Activated CD4-positive, alpha-beta T cell treated with anti-CD3 and anti-CD28 coated beads, Interleukin-2, amount 10 ng/mL, durations not matched to agents 7 days and 5 days (primary cell): ENCODE results near the gene NIT1. TPM values are rescaled to one million over a fixed set of nuclear protein-coding genes. Genes with fewer than 3 reads are reported as not detected.
A peak's percentile ranks its signal among the peaks of the same experiment; 100 is the strongest.

Source experiments
- CTCF ChIA-PET: fragments of 350-600 bp; sonication (Branson Sonifier 250); formaldehyde crosslinking; loops from one replicate; lab custom pipeline; 2021; ENCODE audit warnings: antibody characterized with exemption; lab: Charles Lee
- POLR2A ChIA-PET: fragments of 350-600 bp; sonication (Branson Sonifier 250); formaldehyde crosslinking; loops from one replicate; lab custom pipeline; 2021; ENCODE audit warnings: antibody characterized with exemption; lab: Charles Lee
- DNase-seq: peaks from one replicate; pipeline ENCODE4 v3.0.0-alpha.2; 2020
- H3K27ac Mint-ChIP-seq: one replicate; pipeline ENCODE4 v1.8.0; 2021; ENCODE audit warnings: mild to moderate bottlenecking, moderate library complexity, mixed read lengths
- H3K27me3 Mint-ChIP-seq: one replicate; pipeline ENCODE4 v1.8.0; 2021; ENCODE audit warnings: mixed read lengths
- H3K36me3 Mint-ChIP-seq: one replicate; pipeline ENCODE4 v1.8.0; 2021; ENCODE audit warnings: low read depth, mixed read lengths
- H3K4me1 Mint-ChIP-seq: one replicate; pipeline ENCODE4 v1.8.0; 2021; ENCODE audit warnings: mixed read lengths
- H3K4me3 Mint-ChIP-seq: one replicate; pipeline ENCODE4 v1.8.0; 2021; ENCODE audit warnings: mild to moderate bottlenecking, moderate library complexity, mixed read lengths
- H3K9me3 Mint-ChIP-seq: one replicate; pipeline ENCODE4 v1.8.0; 2021; ENCODE audit warnings: mixed read lengths
- total RNA-seq, 2 experiments: library from RNA; stranded (reverse); gene quantifications; one replicate each; pipeline ENCODE4 v1.2.3, GENCODE V29; 2021

The NIT1 gene
- total RNA-seq, 2 experiments from 2014 or later = 37.7 to 39.0 TPM

DNA sequence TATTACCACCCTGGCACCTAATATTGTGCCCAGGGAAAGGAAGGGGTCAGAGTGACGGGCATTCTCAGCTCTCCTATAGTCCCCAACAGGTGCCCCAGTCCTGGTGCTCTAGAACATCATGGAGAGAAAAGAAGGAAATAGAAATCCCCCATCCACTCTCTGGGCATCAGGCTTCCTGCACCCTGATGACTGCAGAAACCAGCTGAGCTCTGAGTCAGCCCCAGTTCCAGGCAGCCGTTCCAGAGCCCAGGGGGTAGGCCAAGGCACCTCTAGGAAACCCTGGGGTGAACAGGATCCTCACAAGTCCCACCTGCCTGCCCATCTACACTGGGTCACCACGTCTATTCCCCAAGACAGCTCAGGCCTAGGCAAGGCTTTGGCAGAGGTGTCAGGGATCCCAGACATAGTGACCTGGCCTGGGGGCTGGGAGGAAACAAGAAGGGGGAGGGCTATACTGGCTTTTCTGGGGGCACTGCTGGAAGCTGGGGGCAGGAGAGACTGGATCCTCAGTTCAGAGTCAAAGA, 29.3 kb upstream of the NIT1 start:
- Mint-ChIP-seq H3K36me3 (no peaks in the 10 kb centered on the region), H3K4me3 (no peak overlapping the region), H3K9me3 (no peaks in the 10 kb centered on the region), H3K27ac (no peak overlapping the region), H3K27me3 (no peaks in the 10 kb centered on the region), H3K4me1 (peaks cover 30% of the 10 kb centered on the region)
- CTCF ChIA-PET = interaction anchor here (2.5 to 9.5 kb wide), 3 partner anchors 9 to 15 kb away, joined by 6 to 88 read pairs (median 58); partner anchors contain the start of genes ARHGAP30 and KLHDC9
- POLR2A ChIA-PET = no interaction called here
- no peak for DNase-seq

DNA sequence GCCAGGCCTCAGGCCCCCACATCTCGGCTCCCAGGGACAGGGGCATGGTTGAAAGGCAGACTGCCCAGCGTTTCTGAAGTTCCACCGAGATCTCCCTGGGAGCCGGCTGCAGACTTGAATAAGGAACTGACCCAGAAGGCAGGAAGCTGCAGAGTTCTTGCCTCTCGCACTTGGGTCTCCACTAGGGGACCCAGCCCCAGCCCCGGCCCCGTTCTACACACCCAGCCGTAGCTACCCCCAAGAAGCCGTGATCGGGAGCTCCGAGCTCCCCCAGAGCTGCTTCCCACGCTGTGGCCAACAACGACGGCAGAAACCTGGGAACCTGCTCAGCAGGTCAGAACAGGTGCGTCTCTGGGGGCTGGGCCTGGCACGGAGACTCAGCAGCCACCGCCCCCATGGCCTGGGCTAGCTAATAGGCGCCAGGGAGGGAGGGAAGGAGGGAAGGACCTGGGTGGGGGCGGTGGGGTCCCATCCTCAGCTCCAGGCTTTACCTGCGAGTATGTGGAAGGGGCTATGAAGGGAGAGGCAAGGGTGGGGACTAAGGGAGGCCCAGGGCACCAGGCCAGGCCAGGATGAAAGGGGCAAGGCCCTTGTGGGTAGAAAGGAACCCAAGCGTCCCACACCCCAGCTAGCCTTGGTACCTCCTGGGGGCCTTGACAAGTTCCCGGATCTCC, 28.5 kb upstream of the NIT1 start, which contains the start of gene NECTIN4:
Gene NECTIN4, minus strand, starts transcription at position 308 of the 674 bp plus-strand sequence. Its CDS starts 262 bp downstream, at position 46.
- H3K4me3 Mint-ChIP-seq = no peak within 1 kb of the TSS
- H3K27me3 Mint-ChIP-seq = no peaks in the 10 kb centered on the region
- ChIA-PET POLR2A (no interaction called here), CTCF (interaction anchor here (0.9 to 9.5 kb wide), 5 partner anchors 8 to 408 kb away, joined by 3 to 88 read pairs (median 6); partner anchors contain the start of genes ARHGAP30, KLHDC9 and TOMM40L)
- no peaks in the 10 kb centered on the region for H3K36me3 Mint-ChIP-seq
- no peaks in the 10 kb centered on the region for H3K9me3 Mint-ChIP-seq
- peak within 1 kb of the TSS; percentile 55 for H3K27ac Mint-ChIP-seq
- H3K4me1 Mint-ChIP-seq = peaks cover 32% of the 10 kb centered on the region
- DNase-seq = no peak

DNA sequence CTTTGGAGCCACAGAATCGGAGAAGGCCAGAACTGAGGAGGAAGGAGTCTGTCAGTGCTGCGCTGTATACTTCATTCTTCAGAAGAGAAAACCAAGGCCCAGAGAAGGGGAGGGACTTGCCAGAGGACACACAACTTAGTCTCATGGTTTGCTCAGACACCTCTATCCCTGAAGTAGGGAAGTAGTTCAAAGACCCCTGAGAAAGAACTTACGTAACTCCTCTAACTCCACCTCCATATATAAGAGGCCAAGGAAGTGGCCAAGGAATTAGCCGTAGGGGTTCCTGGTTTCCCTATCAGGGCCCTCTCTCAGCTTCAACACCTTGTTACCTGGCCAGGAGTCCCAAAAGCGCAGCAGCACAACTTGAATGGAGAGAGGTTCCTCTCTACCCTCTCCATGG, 28.0 kb upstream of the NIT1 start:
- ChIA-PET POLR2A (no interaction called here), CTCF (interaction anchor here (0.9 to 7.0 kb wide), 5 partner anchors 8 to 409 kb away, joined by 3 to 58 read pairs (median 5); partner anchors contain the start of genes KLHDC9 and TOMM40L)
- no peak for DNase-seq
- Mint-ChIP-seq H3K9me3 (no peaks in the 10 kb centered on the region), H3K4me1 (peaks cover 32% of the 10 kb centered on the region), H3K4me3 (no peak overlapping the region), H3K36me3 (no peaks in the 10 kb centered on the region), H3K27ac (peak overlapping the region; percentile 55), H3K27me3 (no peaks in the 10 kb centered on the region)

DNA sequence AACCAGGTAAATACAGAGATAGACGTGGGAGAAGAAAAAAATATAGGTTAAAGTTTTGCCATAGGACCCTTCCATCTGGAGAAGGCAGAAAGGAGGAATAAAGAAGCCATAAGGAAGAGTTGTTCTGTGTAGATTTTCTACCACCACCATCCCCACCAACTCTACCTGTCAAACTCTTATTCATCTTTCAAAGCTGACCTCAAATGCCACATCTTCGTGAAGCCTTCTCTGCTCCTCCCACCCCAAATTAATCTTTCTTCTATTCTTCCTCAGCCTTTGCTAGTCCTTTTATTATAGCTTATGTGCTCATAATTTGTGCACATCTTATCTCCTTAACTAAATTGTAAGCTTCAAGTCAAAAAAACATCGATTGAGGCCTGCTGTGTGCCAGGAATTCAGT, 27.3 kb upstream of the NIT1 start:
- no peak for DNase-seq
- POLR2A ChIA-PET = no interaction called here
- H3K27ac Mint-ChIP-seq = peak overlapping the region; percentile 9

DNA sequence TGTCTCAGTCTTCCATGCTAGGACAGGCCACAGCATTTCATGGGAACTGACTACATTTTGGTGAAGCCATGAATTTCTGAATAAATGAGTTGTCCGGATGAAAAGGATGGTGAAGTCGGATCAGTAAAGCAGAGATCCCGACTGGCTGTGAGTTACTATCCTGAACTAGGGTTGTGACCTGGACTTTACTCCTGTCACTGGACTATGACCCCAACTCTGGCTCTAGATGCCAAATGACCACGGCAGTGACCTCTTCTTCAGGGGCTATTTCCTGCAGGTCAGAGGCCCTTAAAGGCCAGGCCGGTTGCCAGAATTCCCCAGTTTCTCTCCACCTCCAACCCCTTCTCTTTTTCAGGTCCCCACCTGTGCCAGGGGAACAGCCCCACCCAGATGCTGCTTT, 26.8 kb upstream of the NIT1 start:
- no peak overlapping the region for H3K4me3 Mint-ChIP-seq
- ChIA-PET POLR2A (no interaction called here), CTCF (interaction anchor here (1.0 kb wide), 2 partner anchors 19 to 26 kb away, joined by 3 to 4 read pairs; no protein-coding TSS in a partner anchor)
- no peak overlapping the region for H3K27ac Mint-ChIP-seq
- no peaks in the 10 kb centered on the region for H3K36me3 Mint-ChIP-seq
- peaks cover 32% of the 10 kb centered on the region for H3K4me1 Mint-ChIP-seq
- H3K27me3 Mint-ChIP-seq = no peaks in the 10 kb centered on the region
- no peak for DNase-seq
- H3K9me3 Mint-ChIP-seq = no peaks in the 10 kb centered on the region

More for the DNA sequence above, 27.3 kb upstream of the NIT1 start:
- Mint-ChIP-seq H3K9me3 (no peaks in the 10 kb centered on the region), H3K27me3 (no peaks in the 10 kb centered on the region), H3K36me3 (no peaks in the 10 kb centered on the region), H3K4me3 (no peak overlapping the region), H3K4me1 (peaks cover 32% of the 10 kb centered on the region)
- CTCF ChIA-PET = interaction anchor here (0.6 to 2.5 kb wide), 3 partner anchors 12 to 806 kb away, joined by 4 to 6 read pairs (median 4); partner anchors contain the start of gene PEX19

DNA sequence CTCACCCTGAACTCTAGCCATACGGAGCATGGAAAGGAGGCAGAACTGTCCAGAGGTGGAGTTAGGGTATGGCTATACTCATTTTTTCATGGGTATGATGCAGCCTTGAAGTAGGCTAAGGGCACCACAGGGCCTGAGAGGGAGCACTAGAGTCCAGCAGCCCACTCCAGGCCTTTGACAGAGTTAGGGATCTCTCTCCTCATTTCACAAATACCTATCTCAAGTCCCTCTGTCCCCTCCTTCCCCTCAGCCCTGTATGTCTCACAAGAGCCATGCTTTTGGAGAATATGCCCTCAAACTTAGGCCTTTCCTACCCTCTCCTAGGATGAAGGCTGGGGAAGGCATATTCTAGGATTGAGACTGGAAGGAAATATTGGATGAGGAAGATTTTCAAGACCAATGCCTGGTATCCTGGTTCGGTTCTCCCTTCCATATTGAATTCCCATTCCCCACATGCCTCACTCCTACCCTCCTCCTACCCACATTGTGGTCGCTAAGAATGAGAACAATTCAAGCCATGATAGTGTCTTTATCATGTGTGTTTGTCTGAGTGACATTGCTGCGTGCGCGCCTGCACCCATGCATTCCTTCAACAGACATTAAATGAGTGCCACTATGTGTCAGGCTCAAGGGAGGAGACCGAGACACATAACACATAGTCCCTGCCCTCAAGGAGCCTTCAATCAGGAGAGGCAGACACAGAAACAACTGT, 26.0 kb upstream of the NIT1 start:
- Mint-ChIP-seq H3K27ac (no peak overlapping the region), H3K27me3 (no peaks in the 10 kb centered on the region), H3K9me3 (no peaks in the 10 kb centered on the region), H3K4me1 (peaks cover 33% of the 10 kb centered on the region), H3K36me3 (no peaks in the 10 kb centered on the region), H3K4me3 (no peak overlapping the region)
- ChIA-PET POLR2A (no interaction called here), CTCF (interaction anchor here (1.0 to 9.9 kb wide), 5 partner anchors 8 to 74 kb away, joined by 3 to 185 read pairs (median 4); partner anchors contain the start of genes ARHGAP30 and PPOX)
- DNase-seq = no peak

DNA sequence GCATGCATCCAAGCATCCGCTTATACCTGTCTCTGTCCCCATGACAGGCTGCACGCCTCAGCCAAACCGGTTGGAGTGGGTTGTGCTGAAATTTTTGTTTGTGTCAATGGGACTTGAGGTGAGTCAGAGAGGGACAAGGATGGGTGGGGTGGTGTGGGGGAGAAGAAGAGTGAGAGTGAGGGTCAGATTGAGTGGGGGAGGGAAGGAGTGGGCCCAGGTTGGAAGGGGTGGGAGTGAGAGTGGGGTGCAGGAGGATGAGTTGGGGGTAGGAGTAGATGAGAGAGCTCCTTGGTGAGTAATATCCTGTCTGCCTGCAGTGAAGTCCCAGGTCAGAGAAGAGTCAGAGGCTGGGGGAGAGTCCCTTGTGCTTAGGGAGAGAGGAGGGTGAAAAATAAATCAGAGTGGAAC, 25.3 kb upstream of the NIT1 start:
- POLR2A ChIA-PET = no interaction called here
- no peaks in the 10 kb centered on the region for H3K9me3 Mint-ChIP-seq
- H3K27ac Mint-ChIP-seq = peak overlapping the region; percentile 22

DNA sequence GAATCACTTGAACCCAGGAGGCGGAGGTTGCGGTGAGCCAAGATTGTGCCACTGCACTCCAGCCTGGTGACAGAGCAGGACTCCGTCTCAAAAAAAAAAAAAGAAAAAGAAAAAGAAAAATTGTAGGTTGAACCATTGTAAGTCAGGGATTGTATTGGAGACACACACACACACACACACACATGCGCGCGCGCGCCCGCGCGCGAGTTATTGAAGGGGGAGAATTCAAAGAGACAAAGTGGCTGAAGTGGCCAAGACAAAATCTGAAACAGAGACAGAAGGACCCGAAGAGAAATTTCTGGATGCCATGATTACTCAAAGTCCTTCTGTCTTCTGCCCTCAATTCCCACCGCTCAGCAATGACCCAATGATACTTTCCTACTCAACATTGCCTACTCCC, 23.4 kb upstream of the NIT1 start:
- H3K27ac Mint-ChIP-seq = no peak overlapping the region
- no peak overlapping the region for H3K4me3 Mint-ChIP-seq
- H3K4me1 Mint-ChIP-seq = peaks cover 52% of the 10 kb centered on the region
- DNase-seq = no peak
- H3K9me3 Mint-ChIP-seq = no peaks in the 10 kb centered on the region
- ChIA-PET POLR2A (no interaction called here), CTCF (interaction anchor here (1.0 to 9.9 kb wide), 4 partner anchors 9 to 22 kb away, joined by 3 to 185 read pairs (median 4); partner anchors contain the start of gene ARHGAP30)
- H3K36me3 Mint-ChIP-seq = peaks cover 5% of the 10 kb centered on the region
- H3K27me3 Mint-ChIP-seq = no peaks in the 10 kb centered on the region

More for the DNA sequence above, 25.3 kb upstream of the NIT1 start:
- Mint-ChIP-seq H3K4me1 (peaks cover 40% of the 10 kb centered on the region), H3K27me3 (no peaks in the 10 kb centered on the region), H3K4me3 (no peak overlapping the region), H3K36me3 (no peaks in the 10 kb centered on the region)
- CTCF ChIA-PET = interaction anchor here (0.5 to 9.9 kb wide), 9 partner anchors 8 to 258 kb away, joined by 3 to 185 read pairs (median 4); partner anchors contain the start of genes ARHGAP30, PPOX and USF1
- no peak for DNase-seq

DNA sequence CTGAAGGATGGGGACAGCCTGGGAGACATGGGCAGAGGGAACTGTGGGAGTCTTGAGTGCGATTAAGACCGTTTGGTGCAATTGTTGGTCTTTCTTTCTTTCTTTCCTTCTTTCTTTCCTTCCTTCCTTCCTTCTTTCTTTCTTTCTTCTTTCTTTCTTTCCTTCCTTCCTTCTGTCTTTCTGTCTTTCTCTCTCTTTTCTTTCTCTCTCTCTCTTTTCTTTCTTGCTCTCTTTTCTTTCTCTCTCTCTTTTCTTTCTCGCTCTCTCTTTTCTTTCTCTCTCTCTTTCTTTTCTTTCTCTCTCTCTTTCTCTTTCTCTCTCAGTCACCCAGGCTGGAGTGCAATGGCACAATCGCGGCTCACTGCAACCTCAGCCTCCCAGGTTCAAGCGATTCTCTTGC, 22.7 kb upstream of the NIT1 start:
- Mint-ChIP-seq H3K36me3 (peaks cover 10% of the 10 kb centered on the region), H3K27ac (peak overlapping the region; percentile 66), H3K9me3 (no peaks in the 10 kb centered on the region), H3K4me3 (no peak overlapping the region), H3K4me1 (peaks cover 52% of the 10 kb centered on the region), H3K27me3 (no peaks in the 10 kb centered on the region)
- POLR2A ChIA-PET = no interaction called here
- no peak for DNase-seq
- CTCF ChIA-PET = interaction anchor here (1.0 to 9.9 kb wide), 5 partner anchors 9 to 27 kb away, joined by 3 to 185 read pairs (median 4); partner anchors contain the start of genes ARHGAP30 and NECTIN4

DNA sequence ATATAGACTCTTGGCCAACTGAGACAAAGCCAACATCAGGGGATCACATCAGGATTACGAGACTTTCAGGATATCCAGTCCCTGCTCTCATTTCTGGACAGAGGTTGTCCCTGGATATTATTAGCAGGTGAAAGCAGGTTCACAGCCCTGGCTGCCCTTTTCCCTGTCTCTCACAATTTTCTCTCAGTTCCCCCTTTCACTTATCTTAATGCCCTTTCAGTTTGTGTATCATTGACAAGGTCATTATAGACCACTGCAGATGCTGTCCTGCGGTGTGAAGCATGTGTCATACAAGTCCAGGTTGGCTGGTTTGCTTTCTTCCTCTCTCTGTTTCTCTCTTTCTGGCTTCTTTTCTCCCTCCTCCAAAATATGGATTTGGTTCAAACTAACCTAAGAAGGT, 21.9 kb upstream of the NIT1 start:
- no peak overlapping the region for H3K4me3 Mint-ChIP-seq
- DNase-seq = no peak
- no peak overlapping the region for H3K27ac Mint-ChIP-seq
- peaks cover 44% of the 10 kb centered on the region for H3K4me1 Mint-ChIP-seq
- H3K27me3 Mint-ChIP-seq = no peaks in the 10 kb centered on the region
- H3K36me3 Mint-ChIP-seq = peaks cover 14% of the 10 kb centered on the region
- H3K9me3 Mint-ChIP-seq = no peaks in the 10 kb centered on the region
- ChIA-PET CTCF (interaction anchor here (1.1 to 9.9 kb wide), 7 partner anchors 10 to 98 kb away, joined by 3 to 185 read pairs (median 20); partner anchors contain the start of genes ARHGAP30, NECTIN4, TSTD1 and USF1), POLR2A (interaction anchor here (1.0 to 1.1 kb wide), 2 partner anchors 26 to 51 kb away, joined by 3 read pairs; partner anchors contain the start of genes ARHGAP30 and USF1)

DNA sequence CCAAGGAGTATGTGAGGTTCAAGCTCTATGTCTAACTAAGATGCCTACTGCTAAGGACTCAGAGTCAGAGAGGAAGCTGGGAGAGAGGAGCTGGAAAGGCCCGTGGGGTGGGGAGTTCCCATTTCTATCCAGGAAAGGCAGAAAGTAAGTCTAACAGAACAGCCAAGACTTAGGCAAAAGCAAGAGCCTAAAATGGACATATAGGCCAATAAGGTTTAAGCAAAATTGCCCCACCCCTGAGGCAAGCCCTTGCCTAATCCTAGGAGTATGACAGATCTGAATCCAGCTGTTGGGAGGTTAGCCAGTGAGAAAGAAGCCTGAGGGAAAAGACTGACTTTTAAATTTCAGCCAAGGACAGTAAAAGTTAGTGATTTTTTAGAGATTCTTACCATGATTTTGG, 21.4 kb upstream of the NIT1 start:
- POLR2A ChIA-PET = interaction anchor here (1.0 to 1.1 kb wide), 2 partner anchors 26 to 51 kb away, joined by 3 read pairs; partner anchors contain the start of genes ARHGAP30 and USF1
- no peak for DNase-seq
- no peaks in the 10 kb centered on the region for H3K9me3 Mint-ChIP-seq
- peaks cover 39% of the 10 kb centered on the region for H3K4me1 Mint-ChIP-seq
- CTCF ChIA-PET = interaction anchor here (0.8 to 9.9 kb wide), 13 partner anchors 10 to 107 kb away, joined by 3 to 185 read pairs (median 9); partner anchors contain the start of genes ARHGAP30, NECTIN4, TSTD1 and USF1
- H3K27ac Mint-ChIP-seq = no peak overlapping the region
- peaks cover 17% of the 10 kb centered on the region for H3K36me3 Mint-ChIP-seq
- H3K27me3 Mint-ChIP-seq = no peaks in the 10 kb centered on the region
- no peak overlapping the region for H3K4me3 Mint-ChIP-seq
